ENCODE results near the gene PGAP1. TPM values are rescaled to one million over a fixed set of nuclear protein-coding genes. Genes with fewer than 3 reads are reported as not detected.

PGAP1 gene, protein sequence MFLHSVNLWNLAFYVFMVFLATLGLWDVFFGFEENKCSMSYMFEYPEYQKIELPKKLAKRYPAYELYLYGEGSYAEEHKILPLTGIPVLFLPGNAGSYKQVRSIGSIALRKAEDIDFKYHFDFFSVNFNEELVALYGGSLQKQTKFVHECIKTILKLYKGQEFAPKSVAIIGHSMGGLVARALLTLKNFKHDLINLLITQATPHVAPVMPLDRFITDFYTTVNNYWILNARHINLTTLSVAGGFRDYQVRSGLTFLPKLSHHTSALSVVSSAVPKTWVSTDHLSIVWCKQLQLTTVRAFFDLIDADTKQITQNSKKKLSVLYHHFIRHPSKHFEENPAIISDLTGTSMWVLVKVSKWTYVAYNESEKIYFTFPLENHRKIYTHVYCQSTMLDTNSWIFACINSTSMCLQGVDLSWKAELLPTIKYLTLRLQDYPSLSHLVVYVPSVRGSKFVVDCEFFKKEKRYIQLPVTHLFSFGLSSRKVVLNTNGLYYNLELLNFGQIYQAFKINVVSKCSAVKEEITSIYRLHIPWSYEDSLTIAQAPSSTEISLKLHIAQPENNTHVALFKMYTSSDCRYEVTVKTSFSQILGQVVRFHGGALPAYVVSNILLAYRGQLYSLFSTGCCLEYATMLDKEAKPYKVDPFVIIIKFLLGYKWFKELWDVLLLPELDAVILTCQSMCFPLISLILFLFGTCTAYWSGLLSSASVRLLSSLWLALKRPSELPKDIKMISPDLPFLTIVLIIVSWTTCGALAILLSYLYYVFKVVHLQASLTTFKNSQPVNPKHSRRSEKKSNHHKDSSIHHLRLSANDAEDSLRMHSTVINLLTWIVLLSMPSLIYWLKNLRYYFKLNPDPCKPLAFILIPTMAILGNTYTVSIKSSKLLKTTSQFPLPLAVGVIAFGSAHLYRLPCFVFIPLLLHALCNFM
- total RNA-seq (2014; rRNA removed; shearing (Covaris generic)): 1.5 and 3.1 TPM in 2 replicates
- 2.7 and 3.6 TPM in 2 replicates for polyA plus RNA-seq (2015; cell fraction: cytosol; rRNA removed)
- polyA plus RNA-seq (2015; cell fraction: nucleus; rRNA removed): 16.8 and 17.6 TPM in 2 replicates

DNA sequence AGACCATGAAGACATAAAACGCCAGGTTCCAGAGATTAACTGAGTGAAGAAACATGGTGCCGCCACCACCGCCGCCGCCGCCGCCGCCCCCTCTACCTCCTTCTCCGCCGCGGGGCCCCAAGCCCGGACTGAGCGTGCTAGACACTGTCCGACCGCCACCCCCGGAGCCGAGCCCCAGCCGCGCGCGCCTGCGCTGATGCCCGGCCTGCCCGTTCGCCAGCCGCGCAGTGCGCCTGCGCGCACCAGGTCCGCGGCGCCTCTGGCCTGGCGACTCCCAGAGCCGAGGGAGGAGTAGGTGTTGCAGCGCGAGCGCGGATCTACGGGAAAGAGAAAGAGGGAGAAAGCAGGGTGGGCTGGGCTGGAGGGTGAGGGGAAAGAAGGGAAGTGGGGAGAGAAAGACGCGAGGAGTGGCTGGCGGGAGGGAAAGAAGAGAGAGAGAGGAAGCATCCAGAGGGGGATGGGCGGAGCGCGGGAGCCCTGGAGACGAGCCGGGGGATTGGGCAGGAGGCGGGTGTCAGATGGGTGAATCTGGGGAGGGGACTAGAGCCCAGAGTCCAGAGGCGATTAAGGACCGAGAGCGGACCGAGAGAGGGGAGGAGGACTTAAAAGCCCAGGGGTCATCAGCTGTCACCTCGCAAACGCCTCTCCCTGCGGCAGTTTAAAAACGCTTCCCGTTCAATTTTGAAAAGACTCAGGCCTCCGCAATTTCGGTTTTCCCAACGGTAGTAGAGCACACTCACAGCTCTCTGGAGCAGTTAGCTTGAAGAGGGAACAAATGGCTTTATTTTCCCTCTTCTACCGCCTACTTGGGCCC is at the start of gene PGAP1:
Gene PGAP1, minus strand, starts transcription at position 146 of the 814 bp plus-strand sequence. Its CDS starts 91 bp downstream, at position 55.
- peak; percentile 91 for DNase-seq (ENCODE audit: low read depth)

DNA sequence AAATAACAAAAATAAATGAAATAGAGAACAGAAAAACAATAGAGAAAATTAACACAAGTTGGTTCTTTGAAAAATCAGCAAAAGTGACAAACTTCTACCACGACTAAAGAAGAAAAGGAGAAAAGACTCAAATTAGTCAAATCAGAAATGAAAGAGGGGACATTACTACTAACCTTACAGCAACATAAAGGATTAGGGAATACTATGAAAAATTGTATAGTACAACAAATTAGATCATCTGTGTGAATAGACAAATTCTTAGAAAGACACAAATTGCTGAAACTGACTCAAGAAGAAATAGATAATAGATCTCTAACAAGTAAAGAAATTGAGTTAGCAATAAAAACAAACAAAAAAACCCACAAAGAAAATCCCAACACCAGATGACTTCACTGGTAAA is 48.5 kb upstream of the PGAP1 start:
- DNase-seq (ENCODE audit: low read depth): no peak

DNA sequence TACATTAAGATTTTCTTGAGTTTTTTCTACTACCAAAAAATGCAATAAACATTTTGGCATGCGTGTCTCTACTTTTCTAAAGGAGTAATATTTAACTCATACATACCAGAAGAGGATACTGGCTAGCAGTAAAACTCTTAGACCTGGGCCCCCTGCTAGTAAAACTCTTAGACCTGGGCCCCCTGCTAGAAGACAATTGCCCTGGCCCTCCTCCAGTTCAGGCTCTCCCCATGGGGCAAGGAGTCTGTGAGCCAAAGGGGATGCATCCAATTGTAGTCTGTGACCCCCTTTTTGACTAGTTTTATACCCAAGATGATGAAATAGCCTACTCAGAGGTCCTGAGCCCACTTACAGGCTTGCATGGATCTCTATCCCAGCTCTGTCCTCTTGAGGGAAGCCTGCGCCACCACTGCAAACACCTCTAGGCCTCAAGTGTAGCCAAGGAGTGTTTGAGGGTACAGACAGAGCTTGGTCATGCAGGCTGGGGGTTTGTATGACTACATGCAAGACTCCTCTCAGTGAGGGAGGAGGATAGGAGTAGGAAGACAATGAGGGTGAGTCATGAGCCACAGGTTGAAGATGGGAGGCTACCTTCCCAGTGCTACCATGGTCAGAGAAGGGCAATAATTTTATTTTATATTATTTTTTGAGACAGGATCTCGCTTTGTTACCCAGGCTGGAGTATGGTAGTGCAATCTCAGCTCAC is 45.2 kb upstream of the PGAP1 start:
- DNase-seq (ENCODE audit: low read depth): peak; percentile 49

DNA sequence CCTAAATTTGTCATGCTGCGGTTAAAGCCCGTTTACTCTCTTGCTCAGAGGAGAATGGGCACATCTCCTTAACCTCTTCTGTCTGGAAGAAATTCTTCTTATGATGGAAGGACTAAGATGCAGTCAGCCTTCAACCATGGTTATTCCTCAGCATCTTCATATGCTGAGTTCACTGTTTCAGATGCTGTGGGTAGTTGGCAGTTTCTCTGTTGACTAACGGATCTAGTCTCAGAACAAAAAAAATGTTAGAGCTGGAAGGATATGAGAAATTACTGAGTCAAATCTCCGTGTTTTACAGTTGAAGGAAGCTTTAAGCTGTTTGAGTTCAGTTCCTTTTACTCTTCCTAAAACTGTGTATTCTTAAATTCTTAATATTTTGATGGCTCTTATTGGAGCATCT is 43.6 kb upstream of the PGAP1 start:
- peak; percentile 8 for DNase-seq (ENCODE audit: low read depth)

GRCh38 chr2:196968516-196968915 is 42.0 kb upstream of the PGAP1 start:
- DNase-seq (ENCODE audit: low read depth): no peak

DNA sequence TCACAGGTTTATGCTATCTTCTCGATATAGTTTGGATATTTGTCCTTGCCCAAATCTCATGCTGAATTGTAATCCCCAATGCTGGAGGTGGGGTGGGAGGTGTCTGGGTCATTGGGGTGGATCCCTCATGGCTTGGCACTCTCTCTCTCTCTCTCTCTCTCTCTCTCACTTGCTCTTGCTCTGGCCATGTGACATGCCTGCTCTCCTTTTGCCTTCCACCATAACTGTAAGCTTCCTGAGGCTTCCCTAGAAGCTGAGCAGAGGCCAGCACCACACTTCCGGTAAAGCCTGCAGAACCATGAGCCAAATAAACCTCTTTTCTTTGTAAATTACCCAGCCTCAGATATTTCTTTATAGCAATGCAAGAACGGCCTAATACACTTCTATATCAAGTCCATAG is 41.3 kb upstream of the PGAP1 start:
- no peak for DNase-seq (ENCODE audit: low read depth)

DNA sequence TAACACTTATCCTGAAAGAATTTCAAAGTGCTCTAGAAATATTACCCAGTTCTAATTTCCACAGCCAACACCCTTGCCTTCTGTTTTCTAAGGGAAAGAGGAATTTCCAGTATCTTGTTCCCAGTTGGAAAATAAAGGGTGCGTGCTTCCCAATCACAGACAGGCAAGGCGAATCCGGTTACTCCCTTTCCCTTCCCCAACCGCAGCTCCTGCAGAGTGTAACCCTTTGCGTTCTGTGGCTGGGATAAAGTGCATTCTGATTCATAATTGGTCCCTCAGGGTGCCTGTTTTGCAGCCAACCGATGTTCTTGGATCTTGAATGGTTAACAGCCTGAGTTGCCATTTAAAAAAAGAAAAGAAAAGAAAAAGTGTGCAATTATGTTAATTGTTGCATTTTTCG is 40.6 kb upstream of the PGAP1 start:
- peak; percentile 54 for DNase-seq (ENCODE audit: low read depth)

DNA sequence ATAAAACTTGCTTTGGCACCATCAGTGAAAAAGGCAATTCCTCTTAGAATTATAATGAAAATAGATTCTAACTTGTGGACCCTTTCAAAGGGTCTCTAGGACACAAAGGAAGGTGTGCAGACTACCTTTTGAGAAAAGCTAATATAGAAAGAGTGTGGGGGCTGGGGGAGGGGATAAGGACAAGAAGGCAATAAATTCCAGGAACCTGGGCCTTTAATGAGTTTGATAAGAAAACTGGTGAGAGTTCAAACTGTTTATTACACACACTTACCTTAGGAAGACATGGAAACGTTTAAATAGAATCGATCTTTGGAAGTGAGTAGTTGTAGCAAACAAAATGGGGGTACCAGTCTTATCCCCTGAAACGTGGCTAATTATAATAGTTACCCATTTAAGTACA is 39.6 kb upstream of the PGAP1 start:
- no peak for DNase-seq (ENCODE audit: low read depth)

- DNase-seq (ENCODE audit: low read depth): no peak
These were observed 39.1 kb upstream of the PGAP1 start for GRCh38 chr2:196965651-196966050.

DNA sequence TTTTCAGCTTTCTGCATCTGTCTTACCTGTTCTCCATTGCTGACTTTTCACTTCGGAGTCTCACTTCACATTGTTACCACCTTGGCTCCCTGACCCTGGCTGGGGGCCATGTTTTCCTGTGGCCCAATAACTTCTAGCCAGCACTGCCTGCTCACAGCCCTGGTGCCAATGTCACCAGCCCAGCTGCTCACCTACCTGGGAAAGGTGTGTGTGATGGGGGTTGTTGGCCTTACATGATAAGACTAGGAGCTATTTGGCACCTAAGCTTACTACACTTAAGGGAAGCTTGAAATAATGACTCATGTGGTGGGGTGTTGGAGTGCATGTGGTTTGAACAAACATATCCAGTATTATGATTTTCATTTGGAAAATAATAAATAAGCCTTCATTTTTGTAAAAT is 37.5 kb upstream of the PGAP1 start:
- no peak for DNase-seq (ENCODE audit: low read depth)

DNA sequence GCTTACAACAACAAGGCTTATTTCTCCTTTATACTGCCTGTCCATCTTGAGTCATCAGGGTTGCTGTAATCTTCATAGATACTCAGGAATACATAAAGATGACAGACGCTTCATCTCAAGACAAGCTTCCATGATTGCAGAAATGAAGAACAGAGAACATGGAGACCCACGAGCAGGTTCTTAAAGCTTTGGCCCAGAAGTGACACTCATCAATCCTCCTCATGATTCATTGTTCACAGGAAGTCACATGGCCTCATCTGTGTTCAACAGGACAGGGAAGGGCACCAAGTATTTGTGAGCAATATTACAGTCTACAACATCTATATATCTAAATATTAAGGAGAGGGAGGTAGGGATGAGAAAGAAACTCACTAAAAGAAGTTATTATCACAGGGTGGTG is 36.5 kb upstream of the PGAP1 start:
- peak; percentile 42 for DNase-seq (ENCODE audit: low read depth)

DNA sequence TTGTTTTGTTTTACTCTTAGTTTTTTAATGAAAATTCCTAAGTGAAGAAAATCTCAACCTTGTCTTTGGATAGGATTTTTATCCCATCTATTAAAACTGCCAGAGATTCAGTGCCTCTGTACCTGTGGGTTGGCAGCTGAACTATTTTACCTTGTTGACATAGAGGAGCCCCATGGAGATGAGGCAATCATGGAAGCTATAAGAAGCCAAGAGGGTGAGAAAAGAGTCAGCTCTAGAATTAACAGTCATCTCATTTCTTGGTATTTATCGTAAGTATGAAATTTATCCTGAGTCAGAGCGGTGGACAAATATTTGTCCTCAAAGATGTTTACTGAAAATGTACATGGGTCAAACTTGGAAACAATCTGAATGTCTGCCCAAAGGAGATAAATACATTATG is 35.8 kb upstream of the PGAP1 start:
- no peak for DNase-seq (ENCODE audit: low read depth)

DNA sequence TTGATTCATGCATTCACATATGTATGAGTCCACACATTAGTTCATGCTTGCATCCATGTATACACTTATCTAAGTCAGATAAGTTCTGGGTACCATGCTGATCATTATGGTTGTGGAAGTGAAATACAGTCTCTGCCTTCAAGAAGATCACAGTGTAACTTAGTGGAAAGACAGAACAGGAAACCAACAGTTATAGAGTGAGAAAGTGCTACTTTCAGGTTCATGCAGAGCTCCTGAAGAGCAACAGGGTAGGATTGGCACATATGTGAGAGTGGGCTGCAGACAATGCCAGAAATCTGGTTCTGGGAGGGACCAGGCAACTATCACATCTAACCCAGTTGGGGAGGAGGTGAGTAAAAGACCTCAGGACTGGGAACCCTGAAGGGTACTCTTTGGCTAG is 35.4 kb upstream of the PGAP1 start:
- DNase-seq (ENCODE audit: low read depth): no peak

GRCh38 chr2:196959734-196960338 is 33.3 kb upstream of the PGAP1 start:
- DNase-seq (ENCODE audit: low read depth): no peak

DNA sequence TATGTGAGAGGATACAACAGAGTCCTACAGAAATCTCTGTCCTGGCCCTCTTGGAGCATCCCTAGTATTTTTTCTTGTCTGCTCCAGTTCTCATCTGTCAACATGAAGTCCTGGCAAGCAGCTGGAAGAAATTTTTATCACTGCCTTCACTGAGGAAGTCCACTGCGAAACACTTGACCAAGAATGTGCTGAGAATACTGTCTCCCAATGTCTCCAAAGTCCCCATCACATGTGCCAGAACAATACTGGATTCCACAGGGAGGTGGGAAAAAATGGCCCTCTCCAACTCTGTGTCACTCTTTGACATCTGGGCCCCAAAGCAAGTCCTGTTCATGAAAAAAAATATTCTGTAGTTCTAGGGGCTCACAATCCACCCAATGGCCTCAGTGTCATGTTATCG is 32.8 kb upstream of the PGAP1 start:
- no peak for DNase-seq (ENCODE audit: low read depth)

GRCh38 chr2:196957881-196958525 is 31.5 kb upstream of the PGAP1 start:
- DNase-seq (ENCODE audit: low read depth): no peak

DNA sequence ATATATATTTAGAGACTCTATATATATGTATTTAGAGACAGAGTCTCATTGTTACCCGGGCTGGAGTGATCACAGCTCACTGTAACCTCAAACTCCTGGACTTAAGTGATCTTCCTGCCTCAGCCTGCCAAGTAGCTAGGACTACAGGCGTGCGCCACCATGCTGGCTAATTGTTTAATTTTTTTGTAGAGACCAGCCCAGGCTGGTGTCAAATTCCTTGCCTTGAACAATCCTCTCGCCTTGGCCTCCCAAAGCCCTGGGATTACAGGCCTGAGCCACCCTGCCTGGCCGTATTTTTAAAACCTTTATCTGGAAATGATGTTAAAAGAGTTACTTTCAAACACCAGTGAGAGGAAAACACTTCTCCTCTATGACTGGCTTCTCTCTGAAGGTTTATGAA is 30.9 kb upstream of the PGAP1 start:
- DNase-seq (ENCODE audit: low read depth): no peak

- no peak for DNase-seq (ENCODE audit: low read depth)
These were observed 29.6 kb upstream of the PGAP1 start for GRCh38 chr2:196956069-196956468.

- DNase-seq (ENCODE audit: low read depth): no peak
These were observed 28.5 kb upstream of the PGAP1 start for GRCh38 chr2:196955036-196955435.

DNA sequence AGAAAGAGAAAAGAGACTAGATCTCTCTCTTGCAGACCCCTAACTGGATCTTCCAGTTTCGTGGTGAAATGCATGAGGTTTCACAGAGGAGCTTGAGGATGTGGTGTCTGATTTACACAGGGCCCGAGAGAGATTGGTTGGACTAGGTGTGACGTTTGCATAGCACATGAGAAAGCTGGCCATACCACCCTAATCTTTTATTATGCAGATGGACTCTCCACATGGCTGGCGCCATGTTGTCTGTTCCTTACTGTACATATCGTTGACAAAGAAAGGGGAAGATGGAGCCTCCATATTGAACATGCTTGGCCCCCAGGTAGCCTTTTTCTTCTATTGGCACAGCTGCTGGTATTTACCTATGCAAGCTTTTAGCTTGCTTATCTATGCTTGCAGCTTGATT is 27.5 kb upstream of the PGAP1 start:
- DNase-seq (ENCODE audit: low read depth): no peak

Data from HT1080 (cell line).